Hindlimb muscle (tissue), 1 donor: ENCODE results near the gene TBCD. TPM values are rescaled to one million over a fixed set of nuclear protein-coding genes. Genes with fewer than 3 reads are reported as not detected.
"Not testable (repeated sequence)": the region's sequence is repeated elsewhere in the genome, so short reads cannot be mapped to it uniquely, and the experiment has no call there.

Experiments
- DNase-seq: peaks from one replicate; pipeline ENCODE4 v3.0.0-alpha.2; 2013
- polyA plus RNA-seq: library from polyadenylated mRNA; unstranded; fragments of 120-200 nt; gene quantifications from one replicate; pipeline ENCODE4 v1.2.1, GENCODE V29; 2013; ENCODE audit not compliant: insufficient read length

TBCD gene
- polyA plus RNA-seq, 1 donor: 69.8 TPM

- DNase-seq: no peak
Observed at GRCh38 chr17:82729479-82730260, 22.2 kb upstream of the TBCD start.

GRCh38 chr17:82732118-82732743 is 19.6 kb upstream of the TBCD start:
- DNase-seq: no peak

GRCh38 chr17:82734987-82735866 is 16.6 kb upstream of the TBCD start, which contains the start of gene FN3K:
TSS of gene FN3K (plus strand) at chr17:82735615. CDS start at chr17:82735637, 22 bp downstream.
- peak; percentile 75 for DNase-seq

GRCh38 chr17:82736511-82737185 is 15.2 kb upstream of the TBCD start:
- no peak for DNase-seq

- DNase-seq: no peak
Observed at GRCh38 chr17:82737967-82738877, 13.6 kb upstream of the TBCD start.

GRCh38 chr17:82740906-82741759 is 10.7 kb upstream of the TBCD start:
- DNase-seq: no peak

- no peak for DNase-seq
Observed at GRCh38 chr17:82743344-82744219, 8.3 kb upstream of the TBCD start.

GRCh38 chr17:82744736-82745135 is 7.1 kb upstream of the TBCD start:
- not testable (repeated sequence) for DNase-seq

GRCh38 chr17:82745524-82745923 is 6.3 kb upstream of the TBCD start:
- no peak for DNase-seq

- no peak for DNase-seq
Observed at GRCh38 chr17:82748756-82749155, 3.1 kb upstream of the TBCD start.

- no peak for DNase-seq
Observed at GRCh38 chr17:82750241-82750908, 1.5 kb upstream of the TBCD start.

- peak; percentile 63 for DNase-seq
Observed at GRCh38 chr17:82751171-82751570, 694 bp upstream of the TBCD start.

GRCh38 chr17:82752371-82753200 is 721 bp downstream of the TBCD start:
- no peak for DNase-seq

- no peak for DNase-seq
Observed at GRCh38 chr17:82753201-82753464, 1.3 kb downstream of the TBCD start.

GRCh38 chr17:82754297-82755208 is 2.7 kb downstream of the TBCD start:
- no peak for DNase-seq

- DNase-seq: no peak
Observed at GRCh38 chr17:82756166-82756565, 4.3 kb downstream of the TBCD start.

- DNase-seq: no peak
Observed at GRCh38 chr17:82765371-82765770, 13.5 kb downstream of the TBCD start.
